ENCODE measurements around the gene NANOS3. TPM values are rescaled to one million over a fixed set of nuclear protein-coding genes. Genes with fewer than 3 reads are reported as not detected.
A peak's percentile ranks its signal among the peaks of the same experiment; 100 is the strongest.
"Not testable (repeated sequence)": the region's sequence is repeated elsewhere in the genome, so short reads cannot be mapped to it uniquely, and the experiment has no call there.

The NANOS3 gene
- polyA plus RNA-seq, 1 donor = 2.3 TPM

DNA sequence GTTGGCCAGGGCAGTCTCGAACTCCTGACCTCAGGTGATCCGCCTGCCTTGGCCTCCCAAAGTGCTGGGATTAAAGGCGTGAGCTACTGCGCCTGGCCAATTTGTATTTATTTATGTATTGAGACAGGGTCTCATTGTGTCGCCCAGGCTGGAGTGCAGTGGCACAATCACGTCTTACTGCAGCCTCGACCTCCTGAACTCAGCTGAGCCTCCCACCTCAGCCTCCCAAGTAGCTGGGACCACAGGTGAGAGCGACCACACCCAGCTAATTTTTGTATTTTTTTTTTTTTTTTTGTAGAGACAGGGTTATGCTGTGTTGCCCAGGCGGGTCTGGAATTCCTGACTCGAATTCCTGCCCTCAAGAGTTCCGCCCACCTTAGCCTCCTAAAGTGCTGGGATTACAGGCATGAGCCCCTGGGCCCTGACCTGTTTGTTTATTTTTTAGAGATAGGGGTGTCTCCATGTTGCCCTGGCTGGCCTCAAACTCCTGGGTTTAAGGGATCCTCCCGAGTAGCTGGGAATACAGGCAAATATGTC lies 24.7 kb upstream of the NANOS3 start:
- H3K4me1 ChIP-seq (ENCODE audit: control insufficient read depth, insufficient read depth, low read length) = peaks cover 38% of the 10 kb centered on the region
- H3K36me3 ChIP-seq (ENCODE audit: control insufficient read depth, insufficient read depth, low read length); H3K9me3 ChIP-seq (ENCODE audit: control insufficient read depth, low read depth, low read length); H3K27me3 ChIP-seq (ENCODE audit: control insufficient read depth, insufficient read depth, low read length); H3K27ac ChIP-seq (ENCODE audit: low read length); DNase-seq; H3K4me3 ChIP-seq (ENCODE audit: low read length): not testable (repeated sequence)
- WGBS (ENCODE audit: insufficient coverage, low lambda C conversion rate) = no CpG with 5 or more reads among the region's 12 CpGs

DNA sequence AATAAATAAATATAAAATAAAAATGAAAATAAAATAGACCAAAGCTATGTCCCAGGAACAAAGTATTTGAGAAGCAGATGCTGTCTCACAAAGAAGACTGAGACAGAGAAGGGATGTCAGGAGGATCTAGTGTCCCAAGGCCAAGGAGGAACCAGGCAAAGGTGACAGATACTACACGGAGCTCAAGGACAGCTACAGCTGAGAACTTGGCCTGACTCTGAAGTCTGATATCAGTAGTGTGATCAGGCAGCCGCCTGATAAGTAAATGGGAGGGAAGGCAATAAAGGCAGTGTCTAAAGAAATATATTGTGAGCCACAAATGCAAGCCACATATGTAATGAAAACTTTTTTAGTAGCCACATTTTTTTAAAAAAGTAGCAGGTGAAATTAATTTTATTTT lies 20.4 kb upstream of the NANOS3 start:
- H3K27ac ChIP-seq (ENCODE audit: low read length) = peak overlapping the region; percentile 64
- WGBS (ENCODE audit: insufficient coverage, low lambda C conversion rate) = no CpG with 5 or more reads among the region's 2 CpGs
- H3K4me3 ChIP-seq (ENCODE audit: low read length) = no peak overlapping the region
- peak in 1 of 2 donors; percentile 50 for DNase-seq
- H3K27me3 ChIP-seq (ENCODE audit: control insufficient read depth, insufficient read depth, low read length) = no peaks in the 10 kb centered on the region
- H3K9me3 ChIP-seq (ENCODE audit: control insufficient read depth, low read depth, low read length) = peaks cover 2% of the 10 kb centered on the region
- H3K36me3 ChIP-seq (ENCODE audit: control insufficient read depth, insufficient read depth, low read length) = no peaks in the 10 kb centered on the region
- peaks cover 15% of the 10 kb centered on the region for H3K4me1 ChIP-seq (ENCODE audit: control insufficient read depth, insufficient read depth, low read length)

DNA sequence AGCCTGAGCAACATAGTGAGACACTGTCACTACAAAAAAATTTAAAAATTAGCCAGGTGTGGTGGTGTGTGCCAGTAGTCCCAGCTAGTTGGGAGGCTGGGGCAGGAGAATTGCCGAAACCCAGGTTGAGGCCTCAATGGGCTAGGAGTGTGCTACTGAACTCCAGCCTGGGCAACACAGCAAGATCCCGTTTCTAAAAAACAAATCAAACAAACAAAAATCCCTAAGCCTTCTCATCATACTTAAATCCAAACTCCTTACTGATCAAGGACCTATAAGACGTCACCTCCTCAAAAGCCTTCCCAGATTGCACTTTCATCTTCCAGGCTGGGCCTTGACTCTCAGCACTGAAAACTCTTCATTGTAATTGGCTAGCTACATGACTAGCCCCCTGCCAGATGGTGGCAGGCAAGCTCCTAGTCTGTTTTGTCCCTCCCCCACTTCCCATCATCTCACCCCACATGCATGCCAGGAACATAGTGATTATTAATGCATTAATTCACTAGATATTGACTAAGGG lies 17.5 kb upstream of the NANOS3 start:
- DNase-seq = no peak
- H3K27ac ChIP-seq (ENCODE audit: low read length) = no peak overlapping the region
- H3K9me3 ChIP-seq (ENCODE audit: control insufficient read depth, low read depth, low read length) = no peaks in the 10 kb centered on the region
- no CpG with 5 or more reads among the region's 3 CpGs for WGBS (ENCODE audit: insufficient coverage, low lambda C conversion rate)
- H3K4me1 ChIP-seq (ENCODE audit: control insufficient read depth, insufficient read depth, low read length) = peaks cover 19% of the 10 kb centered on the region
- H3K27me3 ChIP-seq (ENCODE audit: control insufficient read depth, insufficient read depth, low read length) = no peaks in the 10 kb centered on the region
- no peaks in the 10 kb centered on the region for H3K36me3 ChIP-seq (ENCODE audit: control insufficient read depth, insufficient read depth, low read length)
- no peak overlapping the region for H3K4me3 ChIP-seq (ENCODE audit: low read length)

DNA sequence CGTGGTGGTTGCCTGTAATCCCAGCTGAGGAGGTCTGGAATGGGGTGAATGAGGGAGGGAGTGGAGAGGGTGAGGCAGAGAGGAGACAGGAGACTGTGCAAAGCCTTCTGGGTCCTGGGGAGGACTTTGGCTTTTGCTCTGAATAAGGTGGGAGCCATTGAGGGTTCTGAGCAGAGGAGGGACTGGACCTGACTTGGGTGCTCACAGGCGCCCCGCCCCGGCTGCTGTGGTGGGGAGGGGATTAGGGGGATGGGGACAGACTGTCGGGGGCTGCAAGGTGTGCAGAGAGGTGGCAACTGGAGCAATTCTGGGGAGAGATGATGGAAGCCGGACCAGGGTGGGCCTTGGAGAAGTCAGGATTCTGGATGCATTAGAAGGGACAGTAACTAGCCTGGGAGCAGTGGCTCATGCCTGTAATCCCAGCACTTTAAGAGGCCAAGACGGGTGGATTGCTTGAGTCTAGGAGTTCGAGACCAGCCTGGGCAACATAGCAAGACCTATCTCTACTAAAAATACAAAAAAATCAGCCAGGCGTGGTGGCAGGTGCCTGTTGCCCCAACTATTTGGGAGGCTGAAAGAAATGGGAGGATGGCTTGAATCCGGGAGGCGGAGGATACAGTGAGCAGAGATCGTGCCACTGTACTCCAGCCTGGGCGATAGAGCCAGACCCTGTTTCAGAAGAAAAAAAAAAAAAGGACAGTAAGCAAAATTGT lies 16.1 kb upstream of the NANOS3 start:
- WGBS (ENCODE audit: insufficient coverage, low lambda C conversion rate) = no CpG with 5 or more reads among the region's 13 CpGs
- no peak for DNase-seq
- no peak overlapping the region for H3K4me3 ChIP-seq (ENCODE audit: low read length)

DNA sequence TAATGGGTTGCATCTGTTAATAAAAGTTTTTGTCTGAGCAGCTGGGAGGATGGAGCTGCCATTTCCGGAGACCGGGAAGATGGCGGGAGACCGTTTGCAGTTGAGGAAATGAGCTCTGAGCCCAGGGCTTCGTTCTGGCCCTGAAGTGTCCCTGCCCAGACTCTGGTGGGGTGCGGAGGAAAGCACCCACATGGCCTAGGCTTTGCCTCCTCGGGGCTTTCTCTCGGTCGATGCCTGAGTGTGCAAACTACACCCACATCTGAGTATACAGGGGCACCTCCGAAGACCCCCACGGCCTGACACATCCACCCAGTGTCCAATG lies 15.6 kb upstream of the NANOS3 start:
- H3K36me3 ChIP-seq (ENCODE audit: control insufficient read depth, insufficient read depth, low read length) = no peaks in the 10 kb centered on the region
- peaks cover 6% of the 10 kb centered on the region for H3K27me3 ChIP-seq (ENCODE audit: control insufficient read depth, insufficient read depth, low read length)
- peak overlapping the region; percentile 60 for H3K4me3 ChIP-seq (ENCODE audit: low read length)
- H3K27ac ChIP-seq (ENCODE audit: low read length) = peak overlapping the region; percentile 89
- WGBS (ENCODE audit: insufficient coverage, low lambda C conversion rate) = no CpG with 5 or more reads among the region's 11 CpGs
- peaks cover 25% of the 10 kb centered on the region for H3K4me1 ChIP-seq (ENCODE audit: control insufficient read depth, insufficient read depth, low read length)
- no peaks in the 10 kb centered on the region for H3K9me3 ChIP-seq (ENCODE audit: control insufficient read depth, low read depth, low read length)
- DNase-seq = no peak

More for the DNA sequence above, 16.1 kb upstream of the NANOS3 start:
- Histone ChIP-seq H3K27me3 (ENCODE audit: control insufficient read depth, insufficient read depth, low read length) (peaks cover 2% of the 10 kb centered on the region), H3K4me1 (ENCODE audit: control insufficient read depth, insufficient read depth, low read length) (peaks cover 23% of the 10 kb centered on the region), H3K27ac (ENCODE audit: low read length) (peak overlapping the region; percentile 5), H3K9me3 (ENCODE audit: control insufficient read depth, low read depth, low read length) (no peaks in the 10 kb centered on the region), H3K36me3 (ENCODE audit: control insufficient read depth, insufficient read depth, low read length) (no peaks in the 10 kb centered on the region)

DNA sequence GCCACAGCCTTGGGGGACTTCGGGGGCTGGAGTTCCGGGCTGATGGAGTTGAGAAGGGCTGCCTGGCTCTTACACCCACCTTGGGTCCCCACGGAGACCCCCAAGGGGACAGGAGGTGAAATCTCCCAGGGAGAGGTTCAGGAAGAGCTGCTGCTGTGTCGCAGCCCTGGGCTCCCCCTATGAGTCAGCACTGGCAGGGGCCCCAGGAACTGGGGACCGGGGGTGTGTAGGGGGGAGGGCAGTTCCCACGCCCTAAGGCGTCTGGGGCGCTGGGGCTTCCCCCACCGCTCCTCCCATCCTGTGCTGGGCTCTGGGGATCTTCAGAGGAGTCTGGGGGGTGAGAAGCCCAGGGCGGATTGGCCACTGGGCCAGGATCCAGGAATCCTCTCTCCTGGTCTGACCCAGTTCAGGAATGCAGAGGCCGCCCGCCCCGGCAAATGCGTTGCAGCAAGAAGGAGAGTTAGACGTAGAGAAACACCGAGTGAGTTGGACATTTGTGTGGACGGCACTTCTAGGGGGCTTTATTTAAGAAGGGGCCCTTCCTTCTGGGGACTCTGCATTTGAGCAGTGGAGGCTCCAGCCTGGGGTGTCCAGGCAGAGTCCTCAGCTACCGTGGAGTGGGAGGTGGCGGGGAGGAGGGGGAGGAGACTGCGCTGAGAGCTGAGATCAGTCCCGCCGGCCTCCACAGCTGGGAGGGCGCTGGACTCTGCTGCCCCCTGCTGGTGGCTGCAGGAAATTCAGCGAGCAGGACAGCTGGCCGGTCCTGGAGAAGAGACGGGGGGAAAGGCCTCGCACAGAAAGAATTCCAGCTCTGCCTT lies 15.0 kb upstream of the NANOS3 start:
- peaks cover 6% of the 10 kb centered on the region for H3K27me3 ChIP-seq (ENCODE audit: control insufficient read depth, insufficient read depth, low read length)
- peak overlapping the region; percentile 60 for H3K4me3 ChIP-seq (ENCODE audit: low read length)
- no CpG with 5 or more reads among the region's 27 CpGs for WGBS (ENCODE audit: insufficient coverage, low lambda C conversion rate)
- DNase-seq = peak; percentile 93
- no peaks in the 10 kb centered on the region for H3K36me3 ChIP-seq (ENCODE audit: control insufficient read depth, insufficient read depth, low read length)
- no peaks in the 10 kb centered on the region for H3K9me3 ChIP-seq (ENCODE audit: control insufficient read depth, low read depth, low read length)
- peak overlapping the region; percentile 89 for H3K27ac ChIP-seq (ENCODE audit: low read length)
- H3K4me1 ChIP-seq (ENCODE audit: control insufficient read depth, insufficient read depth, low read length) = peaks cover 23% of the 10 kb centered on the region

DNA sequence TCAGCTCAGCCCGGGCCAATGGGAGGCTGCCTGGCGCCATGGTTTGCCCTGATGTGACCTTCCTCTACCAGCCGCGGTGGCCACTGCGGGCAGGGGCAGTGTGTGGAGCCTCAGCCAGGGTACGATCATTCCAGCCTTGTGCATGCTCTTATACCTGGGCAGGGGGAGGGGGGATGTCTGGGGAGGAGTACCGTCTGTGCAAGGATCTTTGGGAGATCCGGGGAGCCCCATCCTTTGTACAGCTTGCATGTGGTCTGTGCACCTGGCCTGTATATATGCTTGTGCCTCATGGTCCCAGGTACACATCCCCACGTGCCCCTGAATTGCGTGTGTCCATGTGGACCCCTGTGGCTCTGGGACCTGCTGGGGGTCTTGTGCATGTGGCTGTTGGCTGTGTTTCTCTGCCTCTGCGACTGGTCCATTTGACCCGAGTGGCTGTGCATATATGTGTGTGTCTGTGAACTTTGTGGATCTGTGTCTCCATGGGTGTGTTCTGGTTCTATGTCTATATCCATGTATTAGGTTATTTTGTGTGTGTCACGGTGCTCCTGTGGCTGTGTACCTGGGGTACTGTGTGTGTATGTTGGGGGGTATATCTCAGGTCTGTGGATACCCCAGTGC lies 12.8 kb upstream of the NANOS3 start:
- H3K27me3 ChIP-seq (ENCODE audit: control insufficient read depth, insufficient read depth, low read length) = peaks cover 6% of the 10 kb centered on the region
- H3K9me3 ChIP-seq (ENCODE audit: control insufficient read depth, low read depth, low read length) = no peaks in the 10 kb centered on the region
- H3K4me1 ChIP-seq (ENCODE audit: control insufficient read depth, insufficient read depth, low read length) = peaks cover 21% of the 10 kb centered on the region
- H3K36me3 ChIP-seq (ENCODE audit: control insufficient read depth, insufficient read depth, low read length) = no peaks in the 10 kb centered on the region
- H3K4me3 ChIP-seq (ENCODE audit: low read length) = peak overlapping the region; percentile 30
- H3K27ac ChIP-seq (ENCODE audit: low read length) = no peak overlapping the region
- no CpG with 5 or more reads among the region's 13 CpGs for WGBS (ENCODE audit: insufficient coverage, low lambda C conversion rate)
- DNase-seq = no peak

DNA sequence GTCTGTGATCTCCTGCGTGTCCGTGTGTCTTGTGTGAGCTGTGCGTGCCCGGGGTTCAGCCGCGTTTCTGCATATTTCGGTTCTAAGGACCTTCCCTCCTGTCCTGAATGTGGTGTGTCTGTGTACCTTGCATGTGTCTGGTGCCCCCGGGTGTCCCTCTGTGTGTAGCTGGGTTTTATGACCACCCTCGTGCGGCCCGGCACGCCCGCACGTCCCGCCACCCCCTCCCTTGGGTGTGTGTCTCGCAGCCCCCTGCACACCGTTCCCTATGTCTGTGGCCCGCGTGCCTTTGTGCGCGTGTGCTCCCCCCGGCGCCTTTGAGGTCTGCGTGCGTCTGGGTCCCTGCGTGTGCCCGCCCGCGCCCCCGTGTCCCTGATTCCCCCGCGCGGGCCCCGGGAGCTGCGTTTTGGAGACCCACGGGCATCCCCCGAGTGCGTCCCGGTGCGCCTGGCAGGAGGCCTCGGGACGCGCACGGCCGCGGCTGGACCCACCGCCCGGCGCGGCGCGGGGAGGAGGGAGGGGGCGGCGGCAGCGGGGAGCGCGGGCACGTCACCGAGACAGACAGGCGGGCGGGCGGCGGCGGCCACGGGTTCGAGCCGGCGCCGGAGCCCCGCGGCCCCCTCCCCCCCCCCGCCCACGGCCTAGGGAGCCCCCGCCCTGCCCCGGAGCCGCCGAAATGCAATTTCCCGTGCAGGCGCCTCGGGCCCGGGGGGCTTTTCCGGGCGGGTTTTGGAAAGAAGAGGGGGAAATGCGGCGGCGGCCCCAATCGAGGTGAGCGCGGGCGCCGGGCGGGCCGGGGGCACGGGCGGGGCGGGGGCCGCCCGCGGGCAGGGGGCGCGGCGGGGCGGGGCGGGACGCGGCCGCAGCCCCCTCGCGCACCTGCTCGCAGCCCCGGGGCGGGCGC lies 12.0 kb upstream of the NANOS3 start:
- no peaks in the 10 kb centered on the region for H3K9me3 ChIP-seq (ENCODE audit: control insufficient read depth, low read depth, low read length)
- WGBS (ENCODE audit: insufficient coverage, low lambda C conversion rate) = no CpG with 5 or more reads among the region's 113 CpGs
- peak in 1 of 2 donors; percentile 70 for DNase-seq
- H3K4me1 ChIP-seq (ENCODE audit: control insufficient read depth, insufficient read depth, low read length) = peaks cover 21% of the 10 kb centered on the region
- H3K4me3 ChIP-seq (ENCODE audit: low read length) = peak overlapping the region; percentile 52
- peaks cover 6% of the 10 kb centered on the region for H3K27me3 ChIP-seq (ENCODE audit: control insufficient read depth, insufficient read depth, low read length)
- H3K36me3 ChIP-seq (ENCODE audit: control insufficient read depth, insufficient read depth, low read length) = no peaks in the 10 kb centered on the region
- H3K27ac ChIP-seq (ENCODE audit: low read length) = no peak overlapping the region

DNA sequence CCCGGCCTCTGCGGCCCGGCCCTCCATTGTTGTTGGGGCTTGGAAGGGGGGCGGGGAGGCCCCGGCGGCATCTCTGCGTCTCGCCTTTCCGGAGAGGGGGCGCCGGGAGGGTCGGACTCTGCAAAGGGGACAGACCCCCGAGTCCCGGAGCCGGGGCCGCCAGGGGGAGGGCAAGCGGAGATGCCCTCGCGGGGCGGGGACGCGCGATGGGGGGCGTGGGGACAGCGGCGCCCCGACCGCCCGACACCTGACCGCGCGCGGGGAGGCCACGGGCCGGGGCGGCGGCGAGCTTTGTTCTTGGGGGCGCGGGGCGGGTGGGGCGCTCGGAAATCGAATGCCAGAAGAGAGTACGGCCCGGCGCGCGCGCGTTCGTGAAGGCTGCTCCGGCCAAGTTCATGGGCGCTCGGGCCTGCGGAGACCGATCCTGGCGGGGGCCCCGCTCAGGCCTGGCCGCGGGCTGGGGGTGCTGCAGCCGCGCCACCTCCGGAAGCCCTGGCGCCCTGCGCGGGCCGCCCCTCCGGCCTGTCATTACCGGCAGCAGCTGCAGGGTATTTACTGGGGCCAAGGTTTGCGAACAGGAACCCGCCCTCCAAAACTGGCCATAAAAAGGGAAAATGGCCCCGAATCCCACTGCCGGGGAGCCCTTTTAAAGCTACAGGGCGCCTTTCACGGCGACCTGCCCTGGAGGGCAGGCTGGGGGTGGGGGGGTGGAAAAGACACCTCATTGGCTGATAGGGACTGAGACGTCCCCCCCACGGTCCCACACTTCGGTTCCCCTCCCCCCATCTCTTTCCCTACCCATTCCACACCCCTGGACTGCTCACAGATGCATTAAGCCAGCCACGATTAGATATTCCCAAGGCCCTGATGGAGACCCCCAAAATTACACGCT lies 11.1 kb upstream of the NANOS3 start:
- no CpG with 5 or more reads among the region's 82 CpGs for WGBS (ENCODE audit: insufficient coverage, low lambda C conversion rate)
- Histone ChIP-seq H3K4me1 (ENCODE audit: control insufficient read depth, insufficient read depth, low read length) (peaks cover 21% of the 10 kb centered on the region), H3K27ac (ENCODE audit: low read length) (peak overlapping the region; percentile 8), H3K9me3 (ENCODE audit: control insufficient read depth, low read depth, low read length) (no peaks in the 10 kb centered on the region), H3K27me3 (ENCODE audit: control insufficient read depth, insufficient read depth, low read length) (peaks cover 6% of the 10 kb centered on the region), H3K4me3 (ENCODE audit: low read length) (peak overlapping the region; percentile 52), H3K36me3 (ENCODE audit: control insufficient read depth, insufficient read depth, low read length) (no peaks in the 10 kb centered on the region)
- peak in 1 of 2 donors; percentile 80 for DNase-seq
